CD4-positive, alpha-beta T cell treated with Interleukin-15 for 1 hour (primary cell): ENCODE measurements around the gene SAMM50.
"Not testable (repeated sequence)": the region's sequence is repeated elsewhere in the genome, so short reads cannot be mapped to it uniquely, and the experiment has no call there.

ENCODE experiments used
- DNase-seq: peaks from one replicate; pipeline ENCODE4 v3.0.0-alpha.2; 2020

Gene SAMM50

GRCh38 chr22:44004104-44004460 lies 48.8 kb downstream of the SAMM50 start:
- DNase-seq: no peak

DNA sequence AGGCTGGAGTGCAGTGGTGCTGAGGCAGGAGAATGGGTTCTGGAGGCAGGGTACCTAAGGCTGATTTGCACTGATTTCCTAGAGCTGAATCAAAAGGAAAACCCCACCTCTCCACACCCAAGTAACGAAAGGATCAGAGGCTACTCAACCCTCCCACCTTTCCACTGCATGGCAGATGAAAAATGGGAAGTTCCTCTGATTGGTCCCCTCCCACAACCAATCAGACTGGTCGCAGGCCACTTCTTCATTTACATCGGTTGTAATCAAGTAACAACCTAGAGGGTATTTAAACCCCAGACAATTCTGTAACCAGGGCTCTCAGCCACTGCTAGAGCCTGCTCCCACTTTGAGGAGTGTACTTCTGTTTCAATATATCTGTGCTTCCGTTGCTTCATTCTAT lies 50.3 kb downstream of the SAMM50 start:
- peak; percentile 32 for DNase-seq

GRCh38 chr22:44012162-44012561 lies 56.9 kb downstream of the SAMM50 start:
- no peak for DNase-seq

DNA sequence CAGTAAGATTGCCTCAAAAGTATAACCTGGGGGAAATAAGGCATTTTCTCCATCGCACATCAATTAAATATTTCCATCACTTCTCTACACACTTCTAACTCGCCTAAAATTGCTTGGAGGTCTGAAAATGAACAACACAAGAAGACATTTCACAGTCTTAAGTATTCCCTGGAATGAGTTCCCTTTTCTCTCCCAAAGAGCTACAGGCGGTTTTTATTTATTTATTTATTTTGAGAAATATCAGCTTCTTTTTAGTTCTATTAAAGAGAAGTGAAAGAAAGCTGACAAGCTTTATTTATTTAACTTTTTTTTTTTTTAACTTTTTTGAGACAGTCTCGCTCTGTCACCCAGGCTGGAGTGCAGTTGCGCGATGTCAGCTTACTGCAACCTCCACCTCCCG lies 57.3 kb downstream of the SAMM50 start:
- DNase-seq: no peak

DNA sequence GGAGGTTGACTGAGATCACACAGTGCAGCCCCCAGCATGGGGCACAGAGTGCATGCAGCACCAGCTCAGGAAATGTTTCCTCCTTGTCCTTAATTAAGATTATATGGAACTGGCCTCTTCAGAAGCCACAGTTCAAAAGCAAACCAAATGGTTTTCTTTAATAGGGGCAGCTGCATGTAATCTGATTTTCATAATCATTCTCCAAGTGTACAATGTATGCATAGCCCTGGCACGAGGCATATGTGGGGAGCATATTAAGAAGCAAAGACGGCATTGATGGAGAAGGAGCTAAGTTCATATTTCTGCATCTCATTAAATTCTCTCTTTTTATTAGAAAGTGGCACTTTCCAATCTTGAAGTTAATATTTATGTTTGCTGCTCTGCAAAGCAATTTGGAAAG lies 59.0 kb downstream of the SAMM50 start:
- DNase-seq: no peak

DNA sequence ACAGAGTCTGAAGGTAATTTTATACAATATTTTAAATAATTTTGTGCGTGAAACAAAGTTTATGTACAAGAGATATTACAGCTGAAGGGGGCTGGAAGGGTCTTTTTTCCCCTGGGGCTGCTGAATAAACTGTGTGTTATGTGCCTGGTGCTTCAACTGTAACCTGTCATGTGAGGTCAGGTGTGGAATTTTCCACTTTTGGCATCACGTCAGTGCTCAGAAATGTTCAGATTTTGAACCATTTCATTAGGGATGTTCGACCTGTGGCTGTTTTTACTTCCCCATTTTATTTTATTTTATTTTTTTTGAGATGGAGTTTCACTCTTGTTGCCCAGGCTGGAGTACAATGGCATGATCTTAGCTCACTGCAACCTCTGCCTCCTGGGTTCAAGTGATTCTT lies 61.3 kb downstream of the SAMM50 start:
- DNase-seq: not testable (repeated sequence)

DNA sequence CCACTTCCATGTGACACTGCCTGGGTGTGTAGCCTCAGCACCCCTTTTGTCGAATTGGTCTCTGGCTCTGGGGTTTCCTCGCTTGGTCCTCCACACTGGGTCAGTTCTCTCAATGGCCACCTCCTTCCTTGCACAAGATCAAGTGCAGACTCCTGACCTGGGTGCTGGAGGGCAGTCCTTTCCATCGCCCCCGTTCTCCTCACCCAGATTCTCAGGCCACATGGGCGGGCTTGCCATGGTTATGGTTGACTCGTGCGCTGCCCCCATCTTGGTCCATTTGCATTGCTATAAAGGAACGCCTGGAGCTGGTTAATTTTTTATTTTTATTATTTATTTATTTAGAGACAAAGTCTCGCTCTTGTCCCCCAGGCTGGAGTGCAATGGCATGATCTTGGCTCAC lies 63.4 kb downstream of the SAMM50 start:
- DNase-seq: no peak

GRCh38 chr22:44019416-44019815 lies 64.2 kb downstream of the SAMM50 start:
- no peak for DNase-seq

- no peak for DNase-seq
These were observed 64.6 kb downstream of the SAMM50 start for GRCh38 chr22:44019846-44020245.

GRCh38 chr22:44020981-44021380 lies 65.7 kb downstream of the SAMM50 start:
- DNase-seq: no peak

DNA sequence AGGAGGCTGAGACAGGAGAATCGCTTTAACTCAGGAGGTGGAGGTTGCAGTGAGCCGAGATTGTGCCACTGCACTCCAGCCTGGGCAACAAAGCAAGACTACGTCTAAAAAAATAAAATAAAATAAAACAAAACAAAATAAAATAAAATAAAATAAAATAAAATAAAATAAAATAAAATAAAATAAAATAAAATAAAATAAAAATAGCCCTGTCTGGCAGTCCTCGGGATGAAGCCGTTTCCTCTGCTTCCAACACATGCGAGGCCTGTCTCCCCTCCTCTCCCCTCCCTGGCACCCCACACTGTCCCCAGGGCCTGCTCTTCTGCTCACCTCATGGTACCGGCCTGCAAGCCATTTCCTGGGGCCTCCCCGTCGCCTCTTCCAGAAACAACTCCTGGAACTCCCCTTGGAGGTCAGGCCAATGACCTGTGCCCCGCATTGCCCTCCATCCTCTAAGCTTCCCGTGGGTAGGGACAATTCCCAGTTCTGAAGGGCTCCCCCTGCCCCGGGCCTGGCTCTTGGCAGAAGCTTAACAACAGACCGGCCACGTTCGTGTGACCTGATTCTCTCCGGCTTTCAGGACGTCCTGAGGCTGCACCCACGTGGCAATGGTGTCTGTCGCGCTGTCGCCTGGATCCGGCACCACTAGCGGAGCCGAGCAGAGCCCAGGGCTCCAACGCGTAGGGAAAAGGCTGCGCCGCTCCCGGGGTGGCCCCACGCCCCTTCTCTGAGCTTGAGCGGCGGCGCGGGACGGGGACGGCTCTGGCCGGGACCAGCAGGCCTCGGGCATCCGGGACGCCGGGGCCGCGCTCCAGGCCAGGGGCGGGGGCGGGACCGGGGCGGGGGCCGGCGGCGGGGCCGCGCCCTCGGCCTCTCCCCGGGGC lies 68.4 kb downstream of the SAMM50 start:
- peak; percentile 29 for DNase-seq

DNA sequence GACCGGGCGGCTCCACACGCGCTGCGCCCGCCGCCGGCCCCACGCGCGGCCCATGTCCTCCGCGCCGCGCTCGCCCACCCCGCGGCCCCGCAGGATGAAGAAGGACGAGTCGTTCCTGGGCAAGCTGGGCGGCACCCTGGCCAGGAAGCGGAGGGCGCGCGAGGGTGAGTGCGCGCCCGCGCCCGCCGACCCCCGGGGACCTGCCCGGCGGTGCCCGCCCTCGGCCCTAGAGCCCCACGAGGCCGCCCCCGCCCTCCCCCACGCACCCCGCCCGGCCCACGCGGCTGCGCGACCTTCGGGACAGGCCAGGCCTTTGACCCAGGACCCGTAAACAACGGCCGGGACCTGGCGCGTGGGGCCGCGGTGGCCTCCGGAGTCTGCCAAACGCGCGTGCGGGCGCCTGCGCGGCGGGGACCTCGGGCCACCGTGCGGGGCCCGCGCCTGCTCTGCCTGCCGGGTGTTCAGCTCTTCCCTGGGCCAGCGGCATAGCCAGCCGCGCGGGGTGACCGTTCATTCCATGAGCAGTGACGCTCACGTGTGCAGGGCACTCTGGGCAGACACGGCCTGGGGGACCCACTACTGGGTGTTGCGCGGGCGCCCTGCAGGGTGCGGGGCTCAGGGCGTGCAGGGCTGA lies 69.2 kb downstream of the SAMM50 start, which contains the start of gene PARVB:
PARVB (plus strand) TSS at position 15 of the 634 bp plus-strand sequence; CDS start at position 53, 38 bp downstream.
- DNase-seq: no peak

DNA sequence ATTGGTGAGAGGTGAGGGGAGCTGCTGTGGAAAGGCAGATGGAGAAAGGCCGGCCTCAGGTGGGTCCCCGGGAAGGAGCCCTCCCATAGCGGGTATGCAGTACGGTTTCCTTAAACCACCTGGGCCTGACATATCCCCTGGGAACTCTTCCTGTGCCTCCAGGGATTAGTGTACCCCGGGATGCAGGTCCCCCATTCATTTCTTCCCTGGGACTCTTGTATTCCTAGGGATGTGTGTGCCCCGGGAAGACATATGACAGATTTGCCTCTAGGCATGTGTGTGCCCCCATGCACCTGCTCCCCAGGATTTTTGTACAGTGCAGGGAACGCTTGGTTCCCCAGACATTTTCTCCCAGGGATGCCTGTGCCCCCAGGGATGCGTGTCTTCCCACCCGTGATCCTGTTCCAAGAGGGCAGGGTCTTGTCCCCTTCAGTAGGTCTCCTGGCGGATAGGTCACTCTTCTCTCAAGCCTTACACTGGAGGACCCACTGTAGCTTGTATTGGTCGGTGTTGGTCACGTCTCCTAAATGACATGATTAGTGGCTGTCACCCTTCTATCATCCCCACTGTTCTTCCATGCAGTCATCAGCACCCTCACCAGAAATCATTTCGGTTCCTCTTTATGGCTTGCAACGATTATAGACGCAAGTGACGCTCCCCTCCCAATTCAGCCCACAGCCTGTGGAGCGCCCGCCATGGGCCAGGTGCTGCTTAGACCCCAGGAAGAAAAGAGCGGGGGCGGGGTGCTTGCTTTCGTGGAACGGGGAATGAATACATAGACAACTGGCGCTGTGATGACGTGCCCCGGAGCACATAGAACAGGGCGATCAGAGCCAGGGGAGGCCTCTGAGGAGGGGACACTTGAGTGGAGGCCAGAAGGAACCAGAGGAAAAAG lies 70.2 kb downstream of the SAMM50 start:
- DNase-seq: peak; percentile 78

DNA sequence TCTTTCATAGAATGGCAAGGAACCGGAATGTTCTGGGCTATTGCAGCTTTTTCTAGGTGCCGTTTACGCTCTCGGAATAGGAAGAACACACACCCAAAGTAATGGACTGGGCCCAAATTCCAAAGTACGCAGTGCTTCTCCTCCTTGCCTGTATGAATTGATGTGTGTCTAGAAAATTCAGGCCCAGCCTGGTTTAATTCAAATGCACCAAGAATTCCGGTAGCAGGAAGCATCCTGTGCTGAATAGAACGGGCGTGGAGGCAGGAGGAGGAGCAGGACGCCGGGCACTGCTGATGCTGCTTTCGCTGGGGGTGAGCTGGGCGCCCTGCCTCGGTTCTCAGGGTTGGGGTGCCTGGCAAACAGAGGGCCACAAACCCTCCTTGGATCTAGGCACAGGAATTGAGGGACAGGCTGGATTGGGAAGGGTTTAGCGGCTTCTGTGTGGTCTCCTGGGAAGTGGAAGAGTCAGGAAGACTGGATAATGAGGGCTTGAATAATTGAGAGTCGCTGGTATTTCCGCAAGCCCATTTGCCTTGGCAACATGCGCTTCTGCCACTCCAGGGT lies 70.9 kb downstream of the SAMM50 start:
- no peak for DNase-seq

DNA sequence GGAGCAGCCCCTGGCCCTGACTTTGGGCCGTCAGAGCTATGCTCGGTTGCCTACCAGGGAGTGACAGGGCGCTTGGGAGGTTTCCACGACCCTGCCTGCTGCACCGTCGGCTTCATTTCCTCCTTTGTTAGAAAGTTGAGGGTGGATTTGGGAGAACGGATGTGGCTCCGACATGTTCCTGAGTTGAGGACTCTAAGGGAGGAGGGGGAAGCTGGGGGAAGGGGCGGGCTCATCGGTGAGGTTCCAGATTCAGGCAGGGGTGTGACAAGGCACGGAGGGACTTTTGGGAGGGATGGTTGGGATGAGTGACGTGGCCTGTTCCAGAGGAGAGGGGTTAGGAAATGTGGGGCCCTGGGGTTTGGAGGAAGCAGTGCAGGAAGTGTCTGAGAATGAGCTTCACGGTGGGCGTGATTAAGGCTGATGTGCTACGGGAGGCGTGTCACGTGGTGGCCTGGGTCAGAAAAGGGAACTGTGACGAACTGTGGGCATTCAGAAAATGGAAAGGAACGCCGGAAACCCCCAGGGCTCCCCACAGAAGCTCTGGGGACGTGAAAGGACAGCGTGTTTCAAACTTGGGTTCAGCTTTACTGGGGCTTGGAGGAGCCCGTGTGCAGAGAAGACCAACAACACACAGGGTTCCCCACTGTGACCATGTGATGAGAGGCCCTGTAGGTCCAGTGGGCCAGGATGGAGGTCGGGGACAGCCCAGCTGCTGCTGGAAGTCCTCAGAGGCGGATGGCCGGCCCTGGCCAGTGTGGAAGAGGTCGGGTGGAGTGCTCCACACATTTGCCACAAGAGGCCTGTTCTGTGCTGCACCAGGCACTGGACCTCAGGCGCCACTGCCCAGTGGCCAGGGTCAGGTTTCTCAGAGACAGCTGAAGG lies 71.6 kb downstream of the SAMM50 start:
- peak; percentile 90 for DNase-seq

DNA sequence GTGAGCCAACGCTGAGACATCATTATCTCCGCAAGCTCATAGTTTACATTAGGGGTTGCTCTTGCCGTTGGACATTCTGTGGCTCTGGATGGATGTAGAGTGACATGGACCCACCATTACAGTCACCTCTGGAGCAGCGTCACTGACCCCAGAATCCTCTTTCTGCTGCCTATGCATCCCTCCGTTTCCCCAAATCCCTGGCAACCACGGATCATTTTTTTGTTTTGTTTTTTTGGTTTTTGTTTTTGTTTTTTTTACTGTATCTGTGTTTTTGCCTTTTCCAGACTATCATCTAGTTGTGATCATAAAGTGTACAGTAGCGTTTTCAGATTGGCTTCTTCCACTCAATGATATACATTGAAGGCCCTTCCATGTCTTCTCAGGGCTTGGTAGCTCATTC lies 72.8 kb downstream of the SAMM50 start:
- no peak for DNase-seq

GRCh38 chr22:44029069-44029468 lies 73.8 kb downstream of the SAMM50 start:
- no peak for DNase-seq

DNA sequence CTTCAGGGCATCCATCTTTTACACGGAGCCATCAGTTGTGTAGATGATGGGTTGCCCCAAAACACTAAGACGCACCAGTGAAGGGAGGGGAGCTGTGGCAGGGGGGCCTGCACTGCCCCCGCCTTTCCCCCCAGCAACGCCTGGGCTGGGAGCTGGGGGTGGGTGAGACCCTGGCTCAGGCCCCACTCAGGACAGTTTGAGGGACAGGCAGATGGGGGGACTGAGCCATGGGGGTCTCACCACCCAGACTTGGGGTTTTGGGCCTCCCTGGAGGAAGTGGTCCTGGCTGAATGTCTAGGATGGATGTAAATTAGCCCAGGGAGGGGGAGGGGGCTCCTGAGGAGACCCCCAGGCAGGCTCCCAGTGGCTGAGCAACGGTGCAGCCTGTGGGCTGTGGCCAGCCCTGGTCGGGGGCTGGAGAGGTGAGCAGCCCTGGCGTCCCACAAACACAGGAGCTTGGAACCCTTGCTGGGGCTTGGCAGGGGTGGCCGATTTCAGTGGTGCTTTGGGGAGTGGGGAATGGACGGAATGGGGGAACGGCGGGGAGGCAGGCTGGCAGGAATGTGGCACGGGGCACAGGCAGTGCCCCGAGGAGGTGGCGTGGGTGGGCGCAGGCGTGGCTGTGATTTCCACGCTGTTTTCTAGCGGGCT lies 74.9 kb downstream of the SAMM50 start:
- DNase-seq: no peak

GRCh38 chr22:44030702-44031082 lies 75.5 kb downstream of the SAMM50 start:
- no peak for DNase-seq

GRCh38 chr22:44031158-44031952 lies 76.1 kb downstream of the SAMM50 start:
- no peak for DNase-seq
